OCI-LY1 (cell line): Measurements from ENCODE around the gene ADCY9.

ENCODE experiments used
- CTCF ChIP-seq: fragments of 200-600 bp; sonication (generic), shearing (Covaris generic); IDR thresholded peaks from 2 replicates; pipeline ENCODE4 v1.5.1; 2017; ENCODE audit warnings: mild to moderate bottlenecking, antibody characterized with exemption, low read length, moderate library complexity, mixed read lengths
- EZH2 ChIP-seq: fragments of 200-600 bp; sonication (generic), shearing (Covaris generic); IDR thresholded peaks from 2 replicates; pipeline ENCODE4 v1.8.0; 2017; ENCODE audit warnings: borderline replicate concordance, mixed run types, mild to moderate bottlenecking, antibody characterized with exemption, low read length, moderate library complexity, mixed read lengths

- no peak for TF ChIP-seq CTCF
- no peak for TF ChIP-seq EZH2
Observed at GRCh38 chr16:4070936-4071335, 45.3 kb downstream of the ADCY9 start.
